Neural cell (in vitro differentiated cells): ENCODE data around the gene LGI4.
"Not testable (repeated sequence)": the region's sequence is repeated elsewhere in the genome, so short reads cannot be mapped to it uniquely, and the experiment has no call there.

ENCODE experiments used
- CTCF ChIP-seq: fragments of 450-650 bp; IDR thresholded peaks from 2 replicates; pipeline ENCODE4 v1.5.1; 2014; ENCODE audit warnings: antibody characterized with exemption, mild to moderate bottlenecking, moderate library complexity; ENCODE audit not compliant: poor library complexity, severe bottlenecking
- EP300 ChIP-seq: fragments of 450-650 bp; conservative IDR thresholded peaks from 2 replicates; pipeline ENCODE4 v1.6.1; 2014; ENCODE audit warnings: antibody characterized with exemption, mild to moderate bottlenecking, moderate library complexity; ENCODE audit not compliant: poor library complexity, severe bottlenecking
- EZH2 ChIP-seq: fragments of 200-600, 300-800 bp; shearing (Covaris generic), sonication (generic); IDR thresholded peaks from 2 replicates; pipeline ENCODE4 v1.6.1; 2014; ENCODE audit warnings: antibody characterized with exemption, low read length, borderline replicate concordance, mild to moderate bottlenecking; ENCODE audit not compliant: insufficient read depth, poor library complexity, severe bottlenecking
- POLR2AphosphoS5 ChIP-seq: IDR thresholded peaks from 2 replicates; pipeline ENCODE4 v1.6.1; 2012

- not testable (repeated sequence) for TF ChIP-seq EP300, CTCF, POLR2AphosphoS5, EZH2
These were observed 32.9 kb downstream of the LGI4 start for GRCh38 chr19:35101949-35102348.
